Choroid plexus epithelial cell (primary cell): ENCODE data around the gene ROMO1.
"Not testable (repeated sequence)": the region's sequence is repeated elsewhere in the genome, so short reads cannot be mapped to it uniquely, and the experiment has no call there.

Experiments
- DNase-seq: peaks from one replicate; pipeline ENCODE4 v3.0.0-alpha.2; 2010; ENCODE audit warnings: low read depth
- H3K4me3 ChIP-seq: 2 replicates; pipeline ENCODE4 v1.5.1; 2011; ENCODE audit warnings: low read depth, mild to moderate bottlenecking, control low read depth, low read length, moderate library complexity
- TF ChIP-seq, protein P1 (sequence below): conservative IDR thresholded peaks from 2 replicates; pipeline ENCODE4 v1.5.1; 2011; ENCODE audit warnings: low read depth, mild to moderate bottlenecking, control low read depth, inconsistent platforms, low read length, moderate library complexity

Gene ROMO1

DNA sequence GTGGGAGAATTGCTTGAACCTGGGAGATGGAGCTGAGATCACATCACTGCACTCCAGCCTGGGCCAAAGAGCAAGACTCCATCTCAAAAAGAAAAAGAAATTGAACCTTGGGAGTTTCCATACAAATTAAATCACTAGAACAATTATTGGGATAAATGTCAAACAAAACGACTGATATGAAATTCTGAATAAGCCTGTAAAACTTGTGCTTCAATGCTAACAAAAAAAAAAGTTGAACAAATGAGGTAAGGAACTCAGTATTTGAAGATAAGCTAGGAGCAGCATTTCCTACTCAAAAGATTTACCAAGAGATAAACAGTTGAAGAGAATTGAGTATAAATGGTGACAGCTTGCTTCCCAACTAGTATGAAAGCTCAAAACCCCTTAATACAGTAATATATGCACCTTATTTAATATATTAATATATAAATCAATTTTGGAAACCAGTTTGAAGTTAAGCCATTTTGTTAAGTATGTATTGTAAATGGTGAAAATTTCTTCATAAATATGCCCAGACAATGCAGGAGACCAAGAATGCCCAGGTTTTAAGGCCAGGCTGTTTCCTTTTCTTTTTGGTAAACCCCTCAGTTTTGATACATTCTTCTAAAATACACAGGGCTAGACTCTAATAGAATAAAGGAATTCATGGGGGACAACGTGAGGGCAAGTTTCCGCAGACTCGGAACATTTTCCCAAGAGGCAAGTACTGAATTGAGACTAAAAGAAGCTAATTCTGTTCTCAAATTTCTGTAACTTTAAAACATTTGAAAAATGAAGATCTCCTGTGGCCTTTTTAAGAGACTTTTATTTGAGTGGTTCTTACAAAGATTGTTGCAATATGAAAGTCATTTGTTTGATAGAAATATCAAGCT lies 3.9 kb downstream of the ROMO1 start:
- H3K4me3 ChIP-seq, result no peak overlapping the region
- no peak for DNase-seq
- TF ChIP-seq, protein P1, sequence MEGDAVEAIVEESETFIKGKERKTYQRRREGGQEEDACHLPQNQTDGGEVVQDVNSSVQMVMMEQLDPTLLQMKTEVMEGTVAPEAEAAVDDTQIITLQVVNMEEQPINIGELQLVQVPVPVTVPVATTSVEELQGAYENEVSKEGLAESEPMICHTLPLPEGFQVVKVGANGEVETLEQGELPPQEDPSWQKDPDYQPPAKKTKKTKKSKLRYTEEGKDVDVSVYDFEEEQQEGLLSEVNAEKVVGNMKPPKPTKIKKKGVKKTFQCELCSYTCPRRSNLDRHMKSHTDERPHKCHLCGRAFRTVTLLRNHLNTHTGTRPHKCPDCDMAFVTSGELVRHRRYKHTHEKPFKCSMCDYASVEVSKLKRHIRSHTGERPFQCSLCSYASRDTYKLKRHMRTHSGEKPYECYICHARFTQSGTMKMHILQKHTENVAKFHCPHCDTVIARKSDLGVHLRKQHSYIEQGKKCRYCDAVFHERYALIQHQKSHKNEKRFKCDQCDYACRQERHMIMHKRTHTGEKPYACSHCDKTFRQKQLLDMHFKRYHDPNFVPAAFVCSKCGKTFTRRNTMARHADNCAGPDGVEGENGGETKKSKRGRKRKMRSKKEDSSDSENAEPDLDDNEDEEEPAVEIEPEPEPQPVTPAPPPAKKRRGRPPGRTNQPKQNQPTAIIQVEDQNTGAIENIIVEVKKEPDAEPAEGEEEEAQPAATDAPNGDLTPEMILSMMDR, result no peak

DNA sequence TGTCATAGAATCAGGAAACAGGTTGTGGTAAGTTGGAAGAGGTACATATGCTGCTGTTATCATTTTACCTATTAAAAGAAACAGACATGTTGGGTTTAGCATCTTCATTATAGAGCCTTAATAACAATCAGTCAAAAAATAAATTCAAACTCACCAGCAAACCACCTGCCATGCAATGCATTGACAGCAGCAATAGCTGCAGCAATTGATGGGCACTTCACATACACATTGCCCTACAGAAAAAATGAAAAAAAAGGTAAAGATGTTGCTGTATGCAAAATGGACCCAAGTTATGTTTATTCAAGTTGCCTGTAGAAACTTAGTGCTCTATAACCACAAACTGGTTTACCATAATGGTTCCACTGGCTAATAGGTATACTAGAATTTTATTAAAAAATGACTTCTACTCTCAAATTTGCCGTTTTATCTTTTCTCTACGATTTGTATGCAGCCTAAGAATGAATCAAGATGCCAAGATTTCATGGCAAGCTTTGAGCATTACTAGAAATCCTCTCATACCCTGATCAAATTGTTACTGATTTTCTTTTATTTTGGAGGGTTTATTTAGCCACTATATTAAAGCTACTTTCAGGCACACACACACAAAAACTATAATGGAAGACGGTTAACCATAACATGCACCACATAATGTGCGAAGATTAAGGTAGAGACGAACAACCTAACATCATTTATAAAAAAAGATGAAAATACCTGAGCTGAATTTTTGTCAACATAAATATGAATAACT lies 5.5 kb downstream of the ROMO1 start:
- TF ChIP-seq, protein P1, result no peak
- H3K4me3 ChIP-seq, result no peak overlapping the region
- no peak for DNase-seq

DNA sequence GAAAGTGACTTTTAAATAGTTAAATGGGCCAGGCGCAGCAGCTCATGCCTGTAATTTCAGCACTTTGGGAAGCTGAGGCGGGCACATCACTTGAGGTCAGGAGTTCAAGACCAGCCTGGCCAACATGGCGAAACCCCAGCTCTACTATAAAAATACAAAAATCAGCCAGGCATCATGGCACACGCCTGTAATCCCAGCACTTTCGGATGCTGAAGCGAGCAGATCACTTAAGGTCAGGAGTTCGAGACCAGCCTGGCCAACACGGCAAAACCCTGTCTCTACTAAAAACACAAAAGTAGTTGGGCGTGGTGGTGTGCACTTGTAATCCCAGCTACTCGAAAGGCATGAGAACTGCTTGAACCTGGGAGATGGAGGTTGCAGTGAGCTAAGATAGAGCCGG lies 6.7 kb downstream of the ROMO1 start:
- not testable (repeated sequence) for DNase-seq, H3K4me3 ChIP-seq

DNA sequence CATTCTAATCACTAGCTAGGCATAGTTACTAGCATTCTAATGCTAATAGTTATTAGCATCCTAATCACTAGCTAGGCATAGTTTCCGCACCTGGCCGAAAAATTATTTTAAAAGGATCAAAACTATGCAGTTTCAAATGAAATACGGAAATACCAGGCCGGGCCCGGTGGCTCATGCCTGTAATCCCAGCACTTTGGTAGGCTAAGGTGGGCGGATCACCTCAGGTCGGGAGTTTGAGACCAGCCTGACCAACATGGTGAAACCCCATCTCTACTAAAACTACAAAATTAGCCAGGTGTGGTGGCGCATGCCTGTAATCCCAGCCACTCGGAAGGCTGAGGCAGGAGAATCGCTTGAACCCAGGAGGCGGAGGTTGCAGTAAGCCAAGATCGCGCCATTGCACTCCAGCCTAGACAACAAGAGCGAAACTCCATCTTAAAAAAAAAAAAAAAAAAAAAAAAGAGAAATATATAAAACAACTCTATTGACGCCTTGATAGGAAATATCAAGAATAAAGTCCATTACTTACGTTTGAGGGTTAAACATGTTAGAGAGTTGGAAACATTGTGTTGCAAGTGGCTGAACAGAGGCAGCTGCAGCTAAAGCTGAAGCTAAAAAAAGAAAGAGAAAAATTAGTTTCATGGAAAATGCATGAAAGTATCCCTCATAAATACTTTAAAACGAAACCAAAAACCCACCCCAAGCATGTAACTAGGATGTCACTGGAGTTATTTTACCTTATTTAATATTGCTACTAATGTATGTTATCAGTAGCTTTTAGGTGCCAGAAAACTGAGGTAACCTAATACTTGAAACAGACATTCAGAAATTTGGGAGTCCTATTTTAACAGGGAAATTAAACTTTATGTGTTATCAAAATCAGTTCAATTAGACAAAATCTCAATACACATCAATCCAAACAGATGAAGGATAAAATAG lies 7.7 kb downstream of the ROMO1 start:
- DNase-seq, H3K4me3 ChIP-seq: not testable (repeated sequence)

DNA sequence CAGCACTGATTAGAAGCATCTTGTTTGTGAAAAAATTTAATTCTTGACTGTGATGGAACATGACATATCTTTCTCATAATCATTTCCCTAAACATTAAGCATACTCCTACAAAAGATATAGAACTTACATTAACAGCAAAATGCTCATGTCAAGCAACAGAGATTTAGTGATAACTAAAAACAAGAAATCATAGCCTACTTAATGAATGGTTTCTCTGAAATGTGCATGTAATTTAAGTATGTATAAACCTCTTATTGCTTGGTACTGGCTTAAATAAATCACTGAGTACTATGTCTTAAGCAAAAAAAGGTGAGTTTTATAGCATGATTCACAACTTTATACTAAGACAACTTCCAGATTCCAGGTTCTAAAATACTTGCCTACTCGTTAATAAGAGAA lies 9.3 kb downstream of the ROMO1 start:
- H3K4me3 ChIP-seq, result no peak overlapping the region
- DNase-seq, result no peak
- TF ChIP-seq, protein P1, result no peak

DNA sequence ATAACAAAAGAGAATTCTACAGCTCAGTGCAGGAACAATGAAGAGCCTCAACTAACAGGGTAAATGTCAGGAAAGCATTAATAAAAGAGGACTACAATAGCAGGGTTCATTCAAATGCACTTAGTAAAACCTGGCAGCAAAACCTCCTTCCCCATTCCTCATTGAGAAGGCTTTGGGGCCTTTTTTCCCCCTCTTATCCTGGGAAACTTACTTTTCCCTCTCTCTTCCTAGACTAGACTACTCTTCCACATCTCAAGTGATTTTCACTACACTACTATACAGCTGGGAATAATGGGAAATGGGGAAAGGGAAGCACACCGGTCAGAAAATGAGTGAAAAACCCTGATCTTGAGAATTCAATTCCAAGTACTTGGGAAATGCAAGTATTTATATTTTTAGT lies 10.1 kb downstream of the ROMO1 start:
- TF ChIP-seq, protein P1, result no peak
- DNase-seq, result no peak
- no peak overlapping the region for H3K4me3 ChIP-seq

DNA sequence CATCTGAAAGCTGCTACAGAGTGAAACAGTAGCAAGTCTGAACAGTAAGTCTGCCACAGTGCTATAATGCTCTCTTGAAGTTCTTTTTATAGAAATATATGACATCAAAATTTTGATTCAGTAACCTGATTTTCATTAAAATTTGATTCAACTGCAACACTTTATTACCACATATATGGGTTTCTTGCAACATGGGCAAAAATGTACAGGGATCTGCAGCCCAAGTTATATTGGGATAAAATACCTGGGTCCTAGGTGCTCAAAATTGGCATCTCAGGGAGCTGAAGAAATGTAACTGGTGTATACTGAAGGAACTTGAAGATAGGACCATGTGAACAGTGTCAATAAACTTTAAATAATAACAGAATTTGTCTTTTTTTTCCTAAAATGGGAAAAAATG lies 10.8 kb downstream of the ROMO1 start:
- no peak for DNase-seq
- TF ChIP-seq, protein P1, result no peak
- no peak overlapping the region for H3K4me3 ChIP-seq
